Activated CD4-positive, alpha-beta T cell treated with anti-CD3 and anti-CD28 coated beads, Interleukin-2, amount 50 U/mL, for 4 hours (primary cell): Measurements from ENCODE around the gene OR2T6.
"Not testable (repeated sequence)": the region's sequence is repeated elsewhere in the genome, so short reads cannot be mapped to it uniquely, and the experiment has no call there.

Experiments
- DNase-seq, 2 experiments: peaks; one replicate each; pipeline ENCODE4 v3.0.0-alpha.2; 2020

Gene OR2T6

GRCh38 chr1:248375446-248375845 is at the start of gene OR2T6:
TSS of gene OR2T6 (plus strand) at chr1:248375746. CDS start at chr1:248387609, 11,863 bp downstream.
- no peak for DNase-seq

DNA sequence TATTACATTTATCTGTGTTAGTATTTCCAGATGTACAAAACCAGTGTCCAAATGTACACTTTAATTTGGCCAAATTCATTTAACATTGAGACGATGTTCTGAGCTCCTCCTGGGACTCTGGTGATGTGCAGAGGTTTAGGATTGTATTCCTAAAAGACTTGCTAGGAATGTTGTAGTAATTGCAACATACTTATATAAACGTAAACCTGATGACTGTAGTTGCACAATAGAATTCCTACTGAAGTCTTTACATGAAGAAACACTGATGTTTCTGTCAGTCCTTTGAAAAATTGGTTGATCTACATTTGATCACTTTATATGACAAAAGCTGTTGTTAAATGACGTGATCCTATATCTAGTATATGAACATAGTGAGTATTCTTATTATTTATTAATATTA is 32.1 kb upstream of the OR2T6 start:
- DNase-seq: no peak

DNA sequence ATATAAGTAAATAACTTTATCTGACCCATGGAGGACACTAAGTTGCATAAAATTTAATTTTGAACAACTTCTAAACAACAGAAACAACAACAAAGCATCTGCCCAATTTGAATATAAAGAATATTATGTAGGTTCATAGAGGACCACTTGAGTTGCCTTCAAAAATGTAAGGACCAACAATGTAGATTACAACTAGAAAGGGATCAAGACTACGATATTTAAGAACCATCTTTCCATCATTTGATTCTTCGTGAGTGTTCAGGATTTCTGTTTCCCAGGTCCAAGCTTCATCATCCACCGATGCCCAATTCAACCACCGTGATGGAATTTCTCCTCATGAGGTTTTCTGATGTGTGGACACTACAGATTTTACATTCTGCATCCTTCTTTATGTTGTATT is 27.1 kb upstream of the OR2T6 start, which contains the start of gene OR14C36:
Gene OR14C36, plus strand, starts transcription at position 301 of the 400 bp plus-strand sequence. Its CDS starts 0 bp downstream, at position 301.
- DNase-seq: no peak

DNA sequence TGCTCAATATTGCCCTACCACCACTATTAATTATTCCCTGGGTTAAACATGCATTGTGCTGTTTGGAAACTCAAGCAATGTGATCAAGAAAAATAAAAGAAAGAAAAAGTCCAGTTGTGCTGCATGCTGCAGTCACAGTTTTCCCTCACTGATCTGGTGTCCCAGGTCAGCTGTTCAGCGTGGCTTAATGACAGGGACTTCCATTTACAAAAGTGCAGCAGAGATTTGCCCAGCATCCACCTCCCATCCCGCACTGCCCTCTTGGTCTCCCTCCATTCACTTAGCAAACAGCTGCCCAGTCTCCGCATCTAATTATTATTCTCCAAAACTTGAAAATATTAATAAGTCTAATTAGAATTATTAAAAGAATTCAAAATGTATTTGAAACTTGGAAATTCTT is 16.1 kb upstream of the OR2T6 start:
- no peak for DNase-seq

DNA sequence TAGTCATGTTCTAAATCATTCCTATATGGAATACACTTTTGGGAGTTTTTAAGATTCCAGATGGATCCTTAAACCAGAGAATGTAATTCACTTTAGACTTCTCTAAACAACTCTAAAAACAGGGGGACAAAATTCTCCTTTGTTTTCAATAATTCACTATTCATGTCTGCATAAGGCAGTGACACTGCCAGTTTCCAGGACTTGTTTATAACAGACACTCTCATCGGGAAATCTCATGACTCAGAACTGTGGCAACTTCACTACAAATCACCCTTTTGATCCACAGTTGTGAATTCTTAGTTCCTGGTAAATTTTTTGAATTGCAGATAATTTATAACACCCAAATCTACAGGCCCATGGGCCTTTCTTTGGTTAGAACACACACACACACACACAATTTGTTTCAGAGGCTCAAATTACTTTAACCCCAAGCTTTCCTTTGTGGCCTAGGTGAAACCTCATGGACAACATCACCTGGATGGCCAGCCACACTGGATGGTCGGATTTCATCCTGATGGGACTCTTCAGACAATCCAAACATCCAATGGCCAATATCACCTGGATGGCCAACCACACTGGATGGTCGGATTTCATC is 14.3 kb upstream of the OR2T6 start, which contains the start of gene OR2T4:
Gene OR2T4, plus strand, starts transcription at position 545 of the 595 bp plus-strand sequence. Its CDS starts 0 bp downstream, at position 545.
- no peak for DNase-seq

GRCh38 chr1:248366609-248367008 is 8.9 kb upstream of the OR2T6 start:
- no peak for DNase-seq

DNA sequence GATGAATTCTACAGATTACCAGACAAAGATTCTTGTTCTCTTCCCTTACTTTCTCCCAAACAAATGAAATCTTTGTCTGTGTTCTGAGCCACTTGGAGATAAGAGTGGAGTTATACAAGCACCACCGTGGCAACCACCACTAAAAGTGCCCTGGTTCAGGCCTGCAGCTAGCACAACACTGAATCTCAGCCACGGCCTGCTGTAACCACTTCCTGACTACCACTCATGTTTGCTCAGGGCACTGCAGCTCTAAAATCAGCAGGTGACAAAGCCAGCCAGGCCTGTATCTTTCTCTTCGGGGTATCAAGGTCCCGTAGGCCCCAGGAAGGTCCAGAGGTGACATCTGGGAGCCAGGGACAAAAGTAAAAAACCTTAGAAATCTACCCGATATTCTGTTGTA is 3.2 kb upstream of the OR2T6 start:
- DNase-seq: no peak

GRCh38 chr1:248373761-248374160 is 1.8 kb upstream of the OR2T6 start:
- no peak for DNase-seq

- DNase-seq: no peak
Observed at GRCh38 chr1:248376916-248377315, 1.4 kb downstream of the OR2T6 start.

- no peak for DNase-seq
Observed at GRCh38 chr1:248380854-248381253, 5.3 kb downstream of the OR2T6 start.

- no peak for DNase-seq
Observed at GRCh38 chr1:248388426-248388825, 12.9 kb downstream of the OR2T6 start.

DNA sequence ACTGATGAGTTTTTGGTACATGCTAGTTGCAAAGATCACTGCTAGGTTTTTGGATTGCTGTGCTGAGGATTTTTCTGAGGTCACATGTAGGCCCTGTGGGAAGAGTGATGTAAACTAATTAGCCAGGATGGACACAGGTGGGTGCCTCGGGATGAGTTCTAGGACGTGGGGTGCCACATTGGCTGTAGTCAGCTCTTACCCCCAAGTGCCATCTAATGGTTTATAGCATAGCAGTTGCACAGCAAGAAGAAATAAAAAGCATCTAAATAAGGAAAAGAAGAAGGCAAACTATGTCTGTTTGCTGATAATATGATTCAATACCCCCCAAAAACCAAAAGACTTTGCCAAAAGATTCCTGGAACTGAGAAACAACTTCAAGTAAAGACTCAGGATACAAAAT is 17.5 kb downstream of the OR2T6 start:
- no peak for DNase-seq

DNA sequence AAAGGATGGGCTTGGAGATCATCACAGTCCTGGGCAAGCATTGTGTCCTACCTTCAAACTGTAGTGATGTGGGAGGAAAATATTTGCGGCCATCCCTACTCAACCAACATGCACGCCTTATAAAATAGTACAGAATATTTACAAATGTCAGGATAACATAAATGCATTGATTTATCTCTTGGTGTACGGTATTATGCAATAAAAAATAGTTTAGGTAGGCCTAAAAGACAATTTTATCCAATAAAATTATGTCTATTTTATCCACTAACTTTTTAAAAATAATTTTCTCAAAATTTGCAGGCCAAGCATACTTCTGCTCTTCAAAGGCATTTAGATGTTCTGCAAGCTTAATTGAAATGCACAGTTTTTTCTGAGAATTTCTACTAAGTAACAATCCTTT is 27.2 kb downstream of the OR2T6 start, which contains the start of gene OR2T1:
Gene OR2T1, plus strand, starts transcription at position 301 of the 400 bp plus-strand sequence. CDS start 3,100 bp downstream, outside the sequence.
- DNase-seq: no peak

DNA sequence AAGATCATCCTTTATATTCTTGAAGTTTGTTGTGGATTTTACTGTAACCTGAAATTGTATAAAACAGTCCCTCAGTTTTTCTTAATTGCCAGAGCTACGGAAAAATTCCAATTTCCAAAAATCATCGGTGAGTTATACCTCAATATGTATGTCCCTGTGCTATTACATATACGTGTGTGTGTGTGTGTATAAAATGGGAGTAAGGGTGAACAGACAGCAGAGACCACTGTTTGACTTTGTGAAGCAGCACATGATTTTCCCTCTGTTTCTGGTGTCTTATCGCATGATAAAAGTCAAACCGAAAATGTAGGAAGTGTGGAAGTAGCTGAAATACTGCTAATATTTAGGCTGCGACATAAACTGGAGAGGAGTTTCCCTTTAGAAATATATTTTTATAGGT is 28.5 kb downstream of the OR2T6 start:
- DNase-seq: no peak

DNA sequence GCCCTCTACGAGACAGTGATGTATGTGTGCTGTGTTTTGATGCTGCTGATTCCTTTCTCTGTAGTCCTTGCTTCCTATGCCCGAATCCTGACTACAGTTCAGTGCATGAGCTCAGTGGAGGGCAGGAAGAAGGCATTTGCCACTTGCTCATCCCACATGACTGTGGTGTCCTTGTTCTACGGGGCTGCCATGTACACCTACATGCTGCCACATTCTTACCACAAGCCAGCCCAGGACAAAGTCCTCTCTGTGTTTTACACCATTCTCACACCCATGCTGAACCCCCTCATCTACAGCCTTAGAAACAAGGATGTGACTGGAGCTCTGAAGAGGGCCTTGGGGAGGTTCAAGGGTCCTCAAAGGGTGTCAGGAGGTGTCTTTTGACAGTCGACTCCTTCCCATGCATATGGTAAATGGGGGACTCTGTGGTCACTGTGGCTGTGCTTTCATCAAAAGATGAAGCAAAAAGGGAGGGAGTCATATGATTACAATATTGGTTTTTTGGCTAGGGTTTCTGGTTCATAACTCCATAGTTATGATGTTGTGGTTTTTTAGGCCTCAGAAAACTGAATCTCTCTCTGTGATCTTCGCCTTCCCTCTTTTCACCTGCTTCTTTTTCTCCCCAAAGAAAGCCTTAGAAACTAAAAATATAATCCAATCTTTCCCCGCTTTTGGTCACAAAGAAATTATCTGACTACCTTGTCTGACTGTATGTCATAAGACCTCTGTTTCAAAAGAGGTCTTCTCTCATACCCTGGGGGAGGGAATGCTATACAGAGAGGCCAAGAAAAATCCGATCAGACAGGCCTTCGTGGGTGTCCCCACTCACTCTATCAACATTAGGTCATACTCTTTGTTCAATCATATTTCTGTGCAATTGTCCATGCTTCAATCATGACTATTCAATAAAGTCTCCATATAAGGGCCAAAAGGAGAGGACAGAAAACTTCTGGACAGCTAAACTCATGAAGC is 31.5 kb downstream of the OR2T6 start:
- no peak for DNase-seq

GRCh38 chr1:248416226-248416625 is 40.7 kb downstream of the OR2T6 start:
- no peak for DNase-seq

GRCh38 chr1:248417854-248418253 is 42.3 kb downstream of the OR2T6 start:
- DNase-seq: no peak

GRCh38 chr1:248421384-248421783 is 45.8 kb downstream of the OR2T6 start:
- DNase-seq: no peak

- DNase-seq: not testable (repeated sequence)
Observed at GRCh38 chr1:248427526-248428191, 52.1 kb downstream of the OR2T6 start.

DNA sequence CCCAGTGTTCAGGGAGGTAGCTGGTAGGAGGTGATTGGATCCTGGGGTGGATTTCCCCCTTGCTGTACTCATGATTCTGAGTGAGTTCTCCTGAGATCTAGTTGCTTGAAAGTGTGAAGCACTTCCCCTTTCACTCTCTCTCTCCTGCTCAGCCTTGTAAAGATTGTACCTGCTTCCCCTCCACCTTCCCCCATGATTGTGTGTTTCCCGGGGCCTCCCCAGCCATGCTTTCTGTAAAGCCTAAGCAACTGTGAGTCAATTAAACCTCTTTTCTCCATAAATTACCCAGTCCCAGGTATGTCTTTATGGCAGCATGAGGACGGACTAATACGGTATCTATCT is 52.6 kb downstream of the OR2T6 start:
- not testable (repeated sequence) for DNase-seq

DNA sequence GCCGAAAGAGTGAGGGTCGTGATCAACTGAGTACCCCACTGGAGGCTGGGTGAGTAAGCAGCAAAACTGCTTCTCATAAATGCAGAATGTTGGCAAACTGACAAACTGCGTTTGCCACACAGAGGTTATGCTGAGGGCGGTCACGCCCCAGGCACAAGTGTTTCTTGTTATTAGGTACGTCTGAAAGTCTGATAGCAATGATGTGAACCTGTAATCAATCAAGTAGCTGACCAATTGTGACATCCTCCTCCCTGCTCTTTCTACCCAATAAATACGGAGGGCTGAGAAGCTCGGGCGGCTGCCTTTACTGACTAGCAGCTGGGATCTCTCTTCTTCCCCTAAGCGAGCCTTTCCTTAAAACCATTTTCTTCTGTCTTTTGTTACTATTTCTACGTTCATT is 56.1 kb downstream of the OR2T6 start:
- not testable (repeated sequence) for DNase-seq

GRCh38 chr1:248432201-248432600 is 56.7 kb downstream of the OR2T6 start:
- not testable (repeated sequence) for DNase-seq

DNA sequence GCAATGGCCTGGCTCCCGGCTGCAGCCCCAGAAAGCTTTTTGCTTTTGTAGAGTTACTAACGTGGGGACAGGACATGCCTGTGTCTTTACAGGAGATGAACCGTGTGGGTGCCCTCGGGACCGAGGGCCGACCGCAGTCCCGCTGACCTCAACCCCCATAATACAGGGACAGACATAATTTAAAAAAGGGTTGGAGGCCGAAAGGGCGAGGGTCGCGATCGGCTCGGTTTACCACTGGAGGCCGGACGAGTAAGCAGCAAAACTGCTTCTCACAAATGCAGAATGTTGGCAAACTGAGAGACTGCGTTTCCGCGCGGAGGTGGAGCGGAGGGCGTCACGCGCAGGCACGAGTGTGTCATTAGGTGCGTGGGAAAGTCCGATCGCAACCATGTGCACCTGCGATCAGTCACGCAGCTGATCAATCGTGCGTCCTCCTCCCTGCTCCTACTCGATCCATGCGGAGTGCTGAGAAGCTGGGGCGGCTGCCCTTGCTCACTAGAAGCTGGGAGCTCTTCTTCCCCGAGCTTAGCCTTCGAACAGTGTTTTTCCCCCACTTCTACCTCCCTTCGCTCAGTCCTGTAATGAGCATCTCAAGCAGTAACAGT is 58.4 kb downstream of the OR2T6 start:
- not testable (repeated sequence) for DNase-seq
